CD14-positive monocyte (primary cell): ENCODE results near the gene SEC63. TPM values are rescaled to one million over a fixed set of nuclear protein-coding genes. Genes with fewer than 3 reads are reported as not detected.

Experiments used
- DNase-seq, 3 donors: peaks; one replicate each; pipeline ENCODE4 v3.0.0-alpha.2; 2011 to 2022
- H2AFZ ChIP-seq: 2 replicates; pipeline ENCODE4 v1.6.0; 2012; ENCODE audit warnings: mild to moderate bottlenecking, low read depth, low read length, inconsistent platforms; ENCODE audit not compliant: insufficient read depth, poor library complexity, severe bottlenecking
- H3K27ac ChIP-seq, 2 donors: 1 replicate in 1 of 2; 2 replicates in 1 of 2; pipeline ENCODE4 v1.5.1; 2012 to 2013; ENCODE audit warnings: low read length in 2 of 2, control low read depth in 1 of 2, inconsistent platforms in 1 of 2, low read depth in 1 of 2, mild to moderate bottlenecking in 1 of 2
- H3K27me3 ChIP-seq, 2 donors: one replicate each; pipeline versions ENCODE4 v1.6.0 to v1.6.1; 2011 to 2013; ENCODE audit warnings: low read length in 2 of 2; ENCODE audit not compliant: control insufficient read depth in 2 of 2, insufficient read depth in 2 of 2
- H3K36me3 ChIP-seq, 2 donors: replicated peaks in 1 of 2; 1 replicate in 1 of 2; 2 replicates in 1 of 2; pipeline versions ENCODE4 v1.5.1 to v1.6.1; 2012 to 2013; ENCODE audit warnings: low read length in 2 of 2, control low read depth in 1 of 2, inconsistent platforms in 1 of 2, mild to moderate bottlenecking in 1 of 2; ENCODE audit not compliant: insufficient read depth in 2 of 2, control insufficient read depth in 1 of 2
- H3K4me1 ChIP-seq, 2 donors: 1 replicate in 1 of 2; 2 replicates in 1 of 2; pipeline versions ENCODE4 v1.5.1 to v1.6.1; 2012 to 2013; ENCODE audit warnings: low read length in 2 of 2, control low read depth in 1 of 2, inconsistent platforms in 1 of 2, mild to moderate bottlenecking in 1 of 2, moderate library complexity in 1 of 2; ENCODE audit not compliant: insufficient read depth in 2 of 2, control insufficient read depth in 1 of 2
- H3K4me2 ChIP-seq: replicated peaks from 2 replicates; pipeline ENCODE3; 2012; ENCODE audit warnings: low read length, moderate library complexity, mild to moderate bottlenecking; ENCODE audit not compliant: poor library complexity, severe bottlenecking; ENCODE audit errors: extremely low read depth
- H3K4me3 ChIP-seq, 3 experiments: fragments of 200-600 bp in 1 of 3; sonication (generic) in 1 of 3; replicated peaks in 1 of 3; 1 replicate in 2 of 3; 2 replicates in 1 of 3; pipeline ENCODE4 v1.5.1; 2011 to 2013; ENCODE audit warnings: low read length in 3 of 3, mild to moderate bottlenecking in 3 of 3, control low read depth in 2 of 3, low read depth in 2 of 3, inconsistent platforms in 1 of 3, moderate library complexity in 1 of 3
- H3K79me2 ChIP-seq: 2 replicates; pipeline ENCODE4 v1.6.0; 2012; ENCODE audit warnings: mild to moderate bottlenecking, control low read depth, inconsistent platforms, low read length, moderate library complexity; ENCODE audit not compliant: insufficient read depth
- H3K9ac ChIP-seq: 2 replicates; pipeline ENCODE4 v1.6.0; 2017; ENCODE audit warnings: low read length, mild to moderate bottlenecking; ENCODE audit not compliant: insufficient read depth, poor library complexity, severe bottlenecking
- H3K9me3 ChIP-seq, 2 donors: replicated peaks in 1 of 2; 1 replicate in 1 of 2; 2 replicates in 1 of 2; pipeline versions ENCODE4 v1.5.1 to v1.6.1; 2012 to 2013; ENCODE audit warnings: low read length in 2 of 2, control low read depth in 1 of 2; ENCODE audit not compliant: control insufficient read depth in 1 of 2, insufficient read depth in 1 of 2
- H4K20me1 ChIP-seq: 2 replicates; pipeline ENCODE4 v1.6.0; 2012; ENCODE audit warnings: mild to moderate bottlenecking, low read length, control low read depth, moderate library complexity; ENCODE audit not compliant: insufficient read depth
- H3K27ac Mint-ChIP-seq, 7 donors: one replicate each; pipeline ENCODE4 v1.8.0; 2020; ENCODE audit warnings: mild to moderate bottlenecking in 7 of 7, mixed read lengths in 7 of 7, moderate library complexity in 6 of 7, inconsistent platforms in 2 of 7
- H3K27me3 Mint-ChIP-seq, 3 donors: one replicate each; pipeline ENCODE4 v1.8.0; 2021 to 2022; ENCODE audit warnings: low read depth in 3 of 3, mild to moderate bottlenecking in 3 of 3, mixed read lengths in 3 of 3, moderate library complexity in 3 of 3, inconsistent platforms in 1 of 3
- H3K36me3 Mint-ChIP-seq, 2 donors: one replicate each; pipeline ENCODE4 v1.8.0; 2020; ENCODE audit warnings: mixed read lengths in 2 of 2, inconsistent platforms in 1 of 2, mild to moderate bottlenecking in 1 of 2
- H3K4me1 Mint-ChIP-seq: one replicate; pipeline ENCODE4 v1.8.0; 2020; ENCODE audit warnings: mild to moderate bottlenecking, mixed read lengths
- H3K4me3 Mint-ChIP-seq, 2 donors: one replicate each; pipeline ENCODE4 v1.8.0; 2020; ENCODE audit warnings: mild to moderate bottlenecking in 2 of 2, mixed read lengths in 2 of 2, moderate library complexity in 1 of 2
- H3K9me3 Mint-ChIP-seq, 7 donors: one replicate each; pipeline ENCODE4 v1.8.0; 2020 to 2022; ENCODE audit warnings: mixed read lengths in 7 of 7, mild to moderate bottlenecking in 6 of 7, moderate library complexity in 6 of 7, inconsistent platforms in 2 of 7
- CTCF ChIP-seq: fragments of 200-600 bp; IDR thresholded peaks from one replicate; pipeline ENCODE4 v1.8.0; 2022; ENCODE audit warnings: antibody characterized with exemption, mild to moderate bottlenecking
- WGBS: methylation state at CpG from one replicate; pipeline ENCODE4 v1.1.5; 2013; ENCODE audit warnings: missing lambda C conversion rate; ENCODE audit not compliant: insufficient coverage; 5-methylcytosine and 5-hydroxymethylcytosine counted together
- intact Hi-C, 2 donors: fragments of 100-400 bp; cut with micrococcal nuclease; formaldehyde crosslinking; loops; one replicate each; pipeline versions ENCODE4 v1.15.0 to v1.15.1; 2023
- polyA plus RNA-seq, 3 donors: library from polyadenylated mRNA; depleted of rRNA in 1 of 3; unstranded in 2 of 3; stranded (reverse) in 1 of 3; fragments of 300-500 nt in 2 of 3; fragments of >200 nt in 1 of 3; fragmentation: Illumina TruSeq in 2 of 3; gene quantifications; 1 replicate in 2 of 3; 2 replicates in 1 of 3; pipeline ENCODE4 v1.2.3, GENCODE V29; 2012 to 2021

The SEC63 gene
- polyA plus RNA-seq, 3 donors, result 12.0 to 33.7 (median 12.7) TPM

- Histone ChIP-seq H3K4me1 (peaks cover 18 to 32% of the 10 kb centered on the region in 2 donors), H3K4me3 (no peak overlapping the region), H3K27me3 (peaks cover 17 to 29% of the 10 kb centered on the region in 2 donors), H3K79me2 (no peaks in the 10 kb centered on the region), H3K36me3 (no peaks in the 10 kb centered on the region), H4K20me1 (no peaks in the 10 kb centered on the region), H3K4me2 (no peak overlapping the region), H2AFZ (no peak overlapping the region), H3K9me3 (no peaks in the 10 kb centered on the region), H3K27ac (no peak overlapping the region), H3K9ac (no peak overlapping the region)
- Mint-ChIP-seq H3K4me1 (peaks cover 33% of the 10 kb centered on the region), H3K4me3 (no peak overlapping the region), H3K9me3 (peaks cover 0 to 3% (median 0%) of the 10 kb centered on the region in 7 donors), H3K27me3 (peaks cover 30 to 42% (median 39%) of the 10 kb centered on the region in 3 donors), H3K27ac (no peak overlapping the region), H3K36me3 (no peaks in the 10 kb centered on the region)
- DNase-seq, result no peak
- TF ChIP-seq CTCF, result no peak
- intact Hi-C loops, result no loop called here
- no CpG with 5 or more reads among the region's 2 CpGs for WGBS
These were observed 138.8 kb downstream of the SEC63 start for GRCh38 chr6:107819217-107819616.

- H3K4me2 ChIP-seq, result no peak overlapping the region
- peaks cover 0 to 2% (median 0%) of the 10 kb centered on the region in 7 donors for H3K9me3 Mint-ChIP-seq
- H3K4me3 Mint-ChIP-seq, result no peak overlapping the region
These were observed 139.7 kb downstream of the SEC63 start for GRCh38 chr6:107818272-107818671.

More at GRCh38 chr6:107818272-107818671, 139.7 kb downstream of the SEC63 start:
- no peak for TF ChIP-seq CTCF
- Mint-ChIP-seq H3K27ac (no peak overlapping the region), H3K27me3 (peaks cover 24 to 36% (median 30%) of the 10 kb centered on the region in 3 donors), H3K4me1 (peaks cover 27% of the 10 kb centered on the region), H3K36me3 (no peaks in the 10 kb centered on the region)
- Histone ChIP-seq H3K79me2 (no peaks in the 10 kb centered on the region), H3K9ac (no peak overlapping the region), H3K36me3 (no peaks in the 10 kb centered on the region), H2AFZ (no peak overlapping the region), H3K4me3 (no peak overlapping the region), H3K4me1 (peaks cover 13 to 22% of the 10 kb centered on the region in 2 donors), H3K27ac (no peak overlapping the region), H3K9me3 (no peaks in the 10 kb centered on the region), H4K20me1 (no peaks in the 10 kb centered on the region), H3K27me3 (peaks cover 15 to 26% of the 10 kb centered on the region in 2 donors)
- no peak for DNase-seq
- WGBS, result 100% methylated on average over 1 of the region's 1 CpG
- intact Hi-C loops, result no loop called here
